Lung (tissue), 12 donors: Measurements from ENCODE around the gene PMEPA1. TPM values are rescaled to one million over a fixed set of nuclear protein-coding genes. Genes with fewer than 3 reads are reported as not detected.

Experiments used
- ATAC-seq: fragments of 200-7000 bp; cut with Tn5 transposase; one replicate; pipeline ENCODE4 v1.9.1; 2020; ENCODE audit warnings: moderate number of reproducible peaks; ENCODE audit not compliant: insufficient read depth, low FRiP score
- DNase-seq, 3 donors: peaks; one replicate each; pipeline ENCODE4 v3.0.0-alpha.2; 2013 to 2017
- H3K27ac ChIP-seq, 2 donors: one replicate each; pipeline ENCODE4 v1.5.1; 2013; ENCODE audit warnings: mild to moderate bottlenecking in 2 of 2, moderate library complexity in 2 of 2, control low read depth in 1 of 2, inconsistent platforms in 1 of 2, low read depth in 1 of 2, low read length in 1 of 2
- H3K27me3 ChIP-seq, 3 donors: one replicate each; pipeline ENCODE4 v1.5.1; 2013; ENCODE audit warnings: low read length in 2 of 3; ENCODE audit not compliant: control insufficient read depth in 3 of 3, insufficient read depth in 3 of 3
- H3K36me3 ChIP-seq, 4 donors: one replicate each; pipeline ENCODE4 v1.5.1; 2013; ENCODE audit warnings: low read length in 4 of 4, mild to moderate bottlenecking in 1 of 4, moderate library complexity in 1 of 4; ENCODE audit not compliant: control insufficient read depth in 4 of 4, insufficient read depth in 4 of 4
- H3K4me1 ChIP-seq, 5 donors: one replicate each; pipeline ENCODE4 v1.5.1; 2013; ENCODE audit warnings: low read length in 5 of 5, mild to moderate bottlenecking in 2 of 5, moderate library complexity in 1 of 5; ENCODE audit not compliant: control insufficient read depth in 5 of 5, insufficient read depth in 5 of 5
- H3K4me3 ChIP-seq: one replicate; pipeline ENCODE4 v1.5.1; 2013; ENCODE audit warnings: mild to moderate bottlenecking, control low read depth, moderate library complexity
- H3K9ac ChIP-seq, 2 donors: one replicate each; pipeline ENCODE4 v1.5.1; 2013; ENCODE audit warnings: low read length in 2 of 2, control low read depth in 1 of 2; ENCODE audit not compliant: insufficient read depth in 1 of 2
- H3K9me3 ChIP-seq, 4 donors: one replicate each; pipeline ENCODE4 v1.5.1; 2013; ENCODE audit warnings: low read length in 3 of 4, mild to moderate bottlenecking in 1 of 4, moderate library complexity in 1 of 4; ENCODE audit not compliant: control insufficient read depth in 4 of 4, insufficient read depth in 3 of 4
- WGBS, 2 donors: extraction: QIAGEN DNeasy Blood & Tissue Kit; methylation state at CpG; one replicate each; pipeline ENCODE4 v1.1.7; 2013; 5-methylcytosine and 5-hydroxymethylcytosine counted together
- polyA plus RNA-seq, 2 donors: library from polyadenylated mRNA; stranded (reverse); fragments of 200-250 nt; gene quantifications; one replicate each; pipeline ENCODE4 v1.2.1, GENCODE V29; 2013
- total RNA-seq, 2 donors: library from RNA; depleted of rRNA in 1 of 2; stranded (reverse); fragments of >200 nt in 1 of 2; gene quantifications; one replicate each; pipeline ENCODE4 v1.2.1, GENCODE V29; 2014 to 2021
- TF ChIP-seq, protein P1 (sequence below): IDR thresholded peaks from 2 replicates; pipeline ENCODE4 v1.5.1; 2012; ENCODE audit warnings: mild to moderate bottlenecking; ENCODE audit errors: control extremely low read depth, extremely low read depth
- donor health status: control.
- donor health status: control.
- donor health status: Bipolar disorder and iron deficiency.
- donor health status: healthy.
- donor health status: DM: yes; HTN: yes; CAD: no.

PMEPA1 gene
- total and polyA plus RNA-seq, 4 donors = 10.0 to 44.0 (median 23.9) TPM

DNA sequence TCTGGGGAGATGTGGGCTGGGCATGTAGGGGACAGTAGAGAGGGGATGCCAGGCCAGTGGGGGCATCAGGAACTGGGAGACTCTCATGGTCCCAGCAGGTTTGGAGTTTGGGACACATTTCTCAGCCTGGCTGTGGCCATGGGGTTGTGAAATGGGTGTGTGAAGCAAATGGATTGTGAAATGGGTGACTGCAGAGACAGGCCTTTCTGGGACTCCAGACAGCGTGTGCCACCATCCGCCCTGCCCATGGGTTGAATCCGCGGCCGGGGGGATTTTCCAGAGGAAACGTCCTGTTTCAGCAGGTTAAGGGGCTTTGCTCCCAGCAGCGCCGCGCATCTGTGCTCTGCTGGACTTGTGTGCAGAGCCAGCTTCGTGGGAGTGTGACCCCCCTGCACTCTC, 3.7 kb upstream of the PMEPA1 start:
- no peak for ATAC-seq
- Histone ChIP-seq H3K4me1 (peaks cover 3 to 24% (median 16%) of the 10 kb centered on the region in 5 donors), H3K27me3 (no peaks in the 10 kb centered on the region), H3K36me3 (no peaks in the 10 kb centered on the region), H3K4me3 (no peak overlapping the region), H3K27ac (peak overlapping the region in 1 of 2 donors; percentile 59), H3K9me3 (no peaks in the 10 kb centered on the region), H3K9ac (no peak overlapping the region)
- TF ChIP-seq, protein P1, sequence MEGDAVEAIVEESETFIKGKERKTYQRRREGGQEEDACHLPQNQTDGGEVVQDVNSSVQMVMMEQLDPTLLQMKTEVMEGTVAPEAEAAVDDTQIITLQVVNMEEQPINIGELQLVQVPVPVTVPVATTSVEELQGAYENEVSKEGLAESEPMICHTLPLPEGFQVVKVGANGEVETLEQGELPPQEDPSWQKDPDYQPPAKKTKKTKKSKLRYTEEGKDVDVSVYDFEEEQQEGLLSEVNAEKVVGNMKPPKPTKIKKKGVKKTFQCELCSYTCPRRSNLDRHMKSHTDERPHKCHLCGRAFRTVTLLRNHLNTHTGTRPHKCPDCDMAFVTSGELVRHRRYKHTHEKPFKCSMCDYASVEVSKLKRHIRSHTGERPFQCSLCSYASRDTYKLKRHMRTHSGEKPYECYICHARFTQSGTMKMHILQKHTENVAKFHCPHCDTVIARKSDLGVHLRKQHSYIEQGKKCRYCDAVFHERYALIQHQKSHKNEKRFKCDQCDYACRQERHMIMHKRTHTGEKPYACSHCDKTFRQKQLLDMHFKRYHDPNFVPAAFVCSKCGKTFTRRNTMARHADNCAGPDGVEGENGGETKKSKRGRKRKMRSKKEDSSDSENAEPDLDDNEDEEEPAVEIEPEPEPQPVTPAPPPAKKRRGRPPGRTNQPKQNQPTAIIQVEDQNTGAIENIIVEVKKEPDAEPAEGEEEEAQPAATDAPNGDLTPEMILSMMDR = no peak
- DNase-seq = no peak
- WGBS, 2 donors = 47 to 68% methylated on average over 10 of the region's 10 CpGs

DNA sequence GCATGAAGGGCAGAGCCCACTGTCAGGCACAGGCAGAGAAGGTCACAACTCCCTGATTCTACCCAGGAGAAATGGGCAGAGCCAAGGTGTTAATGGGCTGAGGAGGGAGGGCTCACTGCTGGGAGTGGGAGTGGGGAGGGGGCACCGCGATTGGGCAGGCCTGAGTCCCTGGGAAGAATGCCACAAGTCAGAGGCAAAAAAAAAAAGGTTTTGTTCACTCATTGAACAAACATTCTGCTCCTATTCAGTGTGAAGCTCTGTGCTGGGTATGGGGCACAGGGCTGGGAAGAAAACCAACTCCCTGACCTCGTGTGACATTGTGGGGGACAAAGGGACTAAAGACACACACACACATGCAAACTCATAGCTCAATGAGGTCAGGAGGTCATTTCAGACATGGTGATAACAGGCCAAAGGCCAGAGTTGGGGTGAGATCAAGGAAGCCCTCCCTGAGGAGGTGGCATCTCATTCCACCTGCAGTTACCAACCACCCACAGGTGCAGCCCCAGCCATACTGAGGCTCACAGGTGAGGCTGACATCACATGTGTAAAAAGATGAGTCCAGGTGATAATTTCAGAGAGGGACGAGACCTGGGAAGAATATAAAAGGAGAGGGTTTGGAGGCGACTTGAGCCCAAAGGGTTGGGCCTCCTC, 3.2 kb upstream of the PMEPA1 start:
- Histone ChIP-seq H3K9ac (no peak overlapping the region), H3K4me1 (peaks cover 3 to 29% (median 21%) of the 10 kb centered on the region in 5 donors)
- ATAC-seq = no peak

DNA sequence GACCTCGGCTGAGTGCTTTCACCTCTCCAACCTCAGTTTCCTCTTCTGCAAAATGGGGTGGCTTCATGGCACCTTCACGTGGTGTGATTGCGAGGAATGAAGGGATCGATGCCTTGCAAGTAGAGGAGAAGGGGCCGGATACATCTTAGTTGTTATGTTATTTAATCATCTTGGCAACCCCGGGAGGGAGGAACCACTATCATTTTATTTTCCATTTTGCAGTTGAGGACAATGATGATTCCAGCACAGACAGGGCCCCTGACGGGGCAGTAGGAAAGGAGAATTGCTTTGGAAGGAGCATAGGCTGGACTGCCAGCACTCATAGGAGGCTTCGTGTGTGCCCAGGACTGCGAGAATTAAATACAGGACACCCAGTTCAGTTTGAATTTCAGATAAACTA, 2.5 kb upstream of the PMEPA1 start:
- no peaks in the 10 kb centered on the region for H3K36me3 ChIP-seq
- 85 to 89% methylated on average over 9 of the region's 9 CpGs for WGBS, 2 donors
- DNase-seq (no peak), ATAC-seq (no peak)
- no peak overlapping the region for H3K9ac ChIP-seq
- TF ChIP-seq, protein P1 = no peak
- no peak overlapping the region for H3K4me3 ChIP-seq
- H3K27ac ChIP-seq = no peak overlapping the region
- no peaks in the 10 kb centered on the region for H3K27me3 ChIP-seq
- H3K9me3 ChIP-seq = no peaks in the 10 kb centered on the region
- peaks cover 3 to 35% (median 23%) of the 10 kb centered on the region in 5 donors for H3K4me1 ChIP-seq

More for the DNA sequence above, 3.2 kb upstream of the PMEPA1 start:
- Histone ChIP-seq H3K27me3 (no peaks in the 10 kb centered on the region), H3K36me3 (no peaks in the 10 kb centered on the region), H3K9me3 (no peaks in the 10 kb centered on the region), H3K27ac (peak overlapping the region in 1 of 2 donors; percentile 59), H3K4me3 (no peak overlapping the region)
- TF ChIP-seq, protein P1 = no peak
- DNase-seq = peak in 1 of 3 donors; percentile 61
- WGBS, 2 donors = 73 to 74% methylated on average over 5 of the region's 5 CpGs
